Tibial nerve (tissue), 3 donors: ENCODE data around the gene IL11RA.

Experiments
- CTCF ChIP-seq, 5 experiments: fragments of 200-600 bp in 3 of 5; fragments of 450-650 bp in 2 of 5; sonication (generic) in 3 of 5; IDR thresholded peaks; one replicate each; pipeline ENCODE4 v1.5.1; 2016 to 2019; ENCODE audit warnings: antibody characterized with exemption in 5 of 5, mild to moderate bottlenecking in 3 of 5, moderate library complexity in 2 of 5
- POLR2A ChIP-seq, 2 donors: fragments of 450-650 bp; IDR thresholded peaks; one replicate each; pipeline ENCODE4 v1.6.1; 2017; ENCODE audit warnings: antibody characterized with exemption in 2 of 2, mild to moderate bottlenecking in 2 of 2, moderate library complexity in 2 of 2

- TF ChIP-seq CTCF (IDR thresholded peaks at IDR 0.05) = no peak
- TF ChIP-seq POLR2A (IDR thresholded peaks at IDR 0.05) = no peak
Observed at GRCh38 chr9:34675869-34676268, 23.9 kb downstream of the IL11RA start.
